ENCODE results near the gene TGFBR3L.

DNA sequence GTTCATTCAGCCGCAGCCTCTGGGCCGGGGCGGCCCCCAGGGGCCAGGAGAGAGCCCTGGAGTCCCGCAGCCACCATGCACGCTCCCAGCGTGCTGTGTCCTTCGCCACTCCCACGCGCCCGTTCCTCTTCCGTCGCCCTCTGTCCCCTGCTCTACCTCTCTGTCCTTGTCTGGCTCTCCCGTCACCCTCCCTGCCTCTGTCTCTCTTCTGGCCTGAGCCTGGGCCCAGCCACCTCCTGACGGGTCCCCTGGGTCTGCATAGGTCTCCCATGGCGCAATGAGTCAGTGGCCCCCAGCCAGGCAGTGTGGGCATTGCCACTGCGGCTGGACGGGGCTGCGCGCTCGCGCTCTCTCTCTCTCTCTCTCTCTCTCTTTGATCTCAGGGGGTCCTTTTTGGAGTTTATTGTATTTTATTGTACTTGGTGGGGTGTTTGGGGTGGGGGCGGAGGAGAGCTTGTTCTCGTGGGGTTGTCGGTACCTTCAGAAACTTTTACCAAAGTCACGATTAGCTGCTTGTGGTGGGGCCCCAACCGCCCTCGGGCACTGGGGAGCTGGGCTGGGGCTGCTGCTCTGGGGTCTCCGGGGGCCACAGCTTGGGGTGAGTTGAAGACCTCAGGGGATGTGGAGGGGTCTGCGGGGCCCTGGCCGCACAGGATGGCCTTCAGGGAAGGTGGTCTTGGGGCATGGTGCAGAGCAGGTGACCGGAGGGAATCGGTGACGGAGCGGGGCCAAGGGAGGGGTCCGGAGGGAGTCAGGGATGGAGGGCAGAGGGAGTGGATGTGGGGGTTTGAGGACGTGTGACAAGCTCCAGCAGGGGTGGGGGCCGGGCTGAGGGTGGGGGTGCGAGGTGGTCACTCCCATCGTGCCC, 1.7 kb upstream of the TGFBR3L start:
- TF ChIP-seq, protein P1, sequence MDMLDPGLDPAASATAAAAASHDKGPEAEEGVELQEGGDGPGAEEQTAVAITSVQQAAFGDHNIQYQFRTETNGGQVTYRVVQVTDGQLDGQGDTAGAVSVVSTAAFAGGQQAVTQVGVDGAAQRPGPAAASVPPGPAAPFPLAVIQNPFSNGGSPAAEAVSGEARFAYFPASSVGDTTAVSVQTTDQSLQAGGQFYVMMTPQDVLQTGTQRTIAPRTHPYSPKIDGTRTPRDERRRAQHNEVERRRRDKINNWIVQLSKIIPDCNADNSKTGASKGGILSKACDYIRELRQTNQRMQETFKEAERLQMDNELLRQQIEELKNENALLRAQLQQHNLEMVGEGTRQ (IDR thresholded peaks at IDR 0.05; ENCODE audit: borderline replicate concordance, low read depth, low read length) = no peak
- TF ChIP-seq, protein P2, sequence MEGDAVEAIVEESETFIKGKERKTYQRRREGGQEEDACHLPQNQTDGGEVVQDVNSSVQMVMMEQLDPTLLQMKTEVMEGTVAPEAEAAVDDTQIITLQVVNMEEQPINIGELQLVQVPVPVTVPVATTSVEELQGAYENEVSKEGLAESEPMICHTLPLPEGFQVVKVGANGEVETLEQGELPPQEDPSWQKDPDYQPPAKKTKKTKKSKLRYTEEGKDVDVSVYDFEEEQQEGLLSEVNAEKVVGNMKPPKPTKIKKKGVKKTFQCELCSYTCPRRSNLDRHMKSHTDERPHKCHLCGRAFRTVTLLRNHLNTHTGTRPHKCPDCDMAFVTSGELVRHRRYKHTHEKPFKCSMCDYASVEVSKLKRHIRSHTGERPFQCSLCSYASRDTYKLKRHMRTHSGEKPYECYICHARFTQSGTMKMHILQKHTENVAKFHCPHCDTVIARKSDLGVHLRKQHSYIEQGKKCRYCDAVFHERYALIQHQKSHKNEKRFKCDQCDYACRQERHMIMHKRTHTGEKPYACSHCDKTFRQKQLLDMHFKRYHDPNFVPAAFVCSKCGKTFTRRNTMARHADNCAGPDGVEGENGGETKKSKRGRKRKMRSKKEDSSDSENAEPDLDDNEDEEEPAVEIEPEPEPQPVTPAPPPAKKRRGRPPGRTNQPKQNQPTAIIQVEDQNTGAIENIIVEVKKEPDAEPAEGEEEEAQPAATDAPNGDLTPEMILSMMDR (IDR thresholded peaks at IDR 0.05 in 2 of 3, conservative IDR thresholded peaks at IDR 0.05 in 1 of 3; ENCODE audit: control insufficient read depth in 2 of 3, extremely low read depth in 1 of 3, insufficient read depth in 1 of 3, low read depth in 3 of 3, low read length in 3 of 3) = no peak
- TF ChIP-seq, protein P3, sequence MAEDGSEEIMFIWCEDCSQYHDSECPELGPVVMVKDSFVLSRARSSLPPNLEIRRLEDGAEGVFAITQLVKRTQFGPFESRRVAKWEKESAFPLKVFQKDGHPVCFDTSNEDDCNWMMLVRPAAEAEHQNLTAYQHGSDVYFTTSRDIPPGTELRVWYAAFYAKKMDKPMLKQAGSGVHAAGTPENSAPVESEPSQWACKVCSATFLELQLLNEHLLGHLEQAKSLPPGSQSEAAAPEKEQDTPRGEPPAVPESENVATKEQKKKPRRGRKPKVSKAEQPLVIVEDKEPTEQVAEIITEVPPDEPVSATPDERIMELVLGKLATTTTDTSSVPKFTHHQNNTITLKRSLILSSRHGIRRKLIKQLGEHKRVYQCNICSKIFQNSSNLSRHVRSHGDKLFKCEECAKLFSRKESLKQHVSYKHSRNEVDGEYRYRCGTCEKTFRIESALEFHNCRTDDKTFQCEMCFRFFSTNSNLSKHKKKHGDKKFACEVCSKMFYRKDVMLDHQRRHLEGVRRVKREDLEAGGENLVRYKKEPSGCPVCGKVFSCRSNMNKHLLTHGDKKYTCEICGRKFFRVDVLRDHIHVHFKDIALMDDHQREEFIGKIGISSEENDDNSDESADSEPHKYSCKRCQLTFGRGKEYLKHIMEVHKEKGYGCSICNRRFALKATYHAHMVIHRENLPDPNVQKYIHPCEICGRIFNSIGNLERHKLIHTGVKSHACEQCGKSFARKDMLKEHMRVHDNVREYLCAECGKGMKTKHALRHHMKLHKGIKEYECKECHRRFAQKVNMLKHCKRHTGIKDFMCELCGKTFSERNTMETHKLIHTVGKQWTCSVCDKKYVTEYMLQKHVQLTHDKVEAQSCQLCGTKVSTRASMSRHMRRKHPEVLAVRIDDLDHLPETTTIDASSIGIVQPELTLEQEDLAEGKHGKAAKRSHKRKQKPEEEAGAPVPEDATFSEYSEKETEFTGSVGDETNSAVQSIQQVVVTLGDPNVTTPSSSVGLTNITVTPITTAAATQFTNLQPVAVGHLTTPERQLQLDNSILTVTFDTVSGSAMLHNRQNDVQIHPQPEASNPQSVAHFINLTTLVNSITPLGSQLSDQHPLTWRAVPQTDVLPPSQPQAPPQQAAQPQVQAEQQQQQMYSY (CRISPR knock-in tag; IDR thresholded peaks at IDR 0.05) = no peak
- no peak for TF ChIP-seq HDAC6 (IDR thresholded peaks at IDR 0.05; ENCODE audit: unreplicated experiment)
- TF ChIP-seq, protein P4, sequence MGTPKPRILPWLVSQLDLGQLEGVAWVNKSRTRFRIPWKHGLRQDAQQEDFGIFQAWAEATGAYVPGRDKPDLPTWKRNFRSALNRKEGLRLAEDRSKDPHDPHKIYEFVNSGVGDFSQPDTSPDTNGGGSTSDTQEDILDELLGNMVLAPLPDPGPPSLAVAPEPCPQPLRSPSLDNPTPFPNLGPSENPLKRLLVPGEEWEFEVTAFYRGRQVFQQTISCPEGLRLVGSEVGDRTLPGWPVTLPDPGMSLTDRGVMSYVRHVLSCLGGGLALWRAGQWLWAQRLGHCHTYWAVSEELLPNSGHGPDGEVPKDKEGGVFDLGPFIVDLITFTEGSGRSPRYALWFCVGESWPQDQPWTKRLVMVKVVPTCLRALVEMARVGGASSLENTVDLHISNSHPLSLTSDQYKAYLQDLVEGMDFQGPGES (IDR thresholded peaks at IDR 0.05) = no peak
- TF ChIP-seq ZSCAN29 (IDR thresholded peaks at IDR 0.05) = no peak
- no peak for TF ChIP-seq RFX5 (IDR thresholded peaks at IDR 0.05; ENCODE audit: low read depth, low read length)

Data from GM12878 (cell line).